Measurements from ENCODE around the gene PRAC2.

DNA sequence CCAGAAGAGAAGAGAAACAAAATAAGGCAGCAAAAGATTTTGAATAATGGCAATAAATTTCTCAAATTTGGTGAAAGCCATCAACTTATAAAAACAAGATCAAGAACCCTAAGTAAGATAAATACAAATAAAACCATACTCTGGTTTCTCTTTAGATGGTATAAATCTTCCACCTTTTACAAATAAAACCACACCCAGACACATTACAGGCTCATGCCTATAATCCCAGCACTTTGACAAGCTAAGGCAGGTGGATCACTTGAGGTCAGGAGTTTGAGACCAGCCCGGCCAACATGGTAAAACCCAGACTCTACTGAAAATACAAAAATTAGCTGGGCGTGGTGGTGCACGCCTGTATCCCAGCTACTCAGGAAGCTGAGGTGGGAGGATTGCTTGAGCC is 50.3 kb downstream of the PRAC2 start:
- TF ChIP-seq, protein P1, sequence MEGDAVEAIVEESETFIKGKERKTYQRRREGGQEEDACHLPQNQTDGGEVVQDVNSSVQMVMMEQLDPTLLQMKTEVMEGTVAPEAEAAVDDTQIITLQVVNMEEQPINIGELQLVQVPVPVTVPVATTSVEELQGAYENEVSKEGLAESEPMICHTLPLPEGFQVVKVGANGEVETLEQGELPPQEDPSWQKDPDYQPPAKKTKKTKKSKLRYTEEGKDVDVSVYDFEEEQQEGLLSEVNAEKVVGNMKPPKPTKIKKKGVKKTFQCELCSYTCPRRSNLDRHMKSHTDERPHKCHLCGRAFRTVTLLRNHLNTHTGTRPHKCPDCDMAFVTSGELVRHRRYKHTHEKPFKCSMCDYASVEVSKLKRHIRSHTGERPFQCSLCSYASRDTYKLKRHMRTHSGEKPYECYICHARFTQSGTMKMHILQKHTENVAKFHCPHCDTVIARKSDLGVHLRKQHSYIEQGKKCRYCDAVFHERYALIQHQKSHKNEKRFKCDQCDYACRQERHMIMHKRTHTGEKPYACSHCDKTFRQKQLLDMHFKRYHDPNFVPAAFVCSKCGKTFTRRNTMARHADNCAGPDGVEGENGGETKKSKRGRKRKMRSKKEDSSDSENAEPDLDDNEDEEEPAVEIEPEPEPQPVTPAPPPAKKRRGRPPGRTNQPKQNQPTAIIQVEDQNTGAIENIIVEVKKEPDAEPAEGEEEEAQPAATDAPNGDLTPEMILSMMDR (IDR thresholded peaks at IDR 0.05 in 4 of 5, conservative IDR thresholded peaks at IDR 0.05 in 1 of 5), result no peak
- no peak for TF ChIP-seq POLR2A (IDR thresholded peaks at IDR 0.05)
